ENCODE measurements around the gene RASD1.
A peak's percentile ranks its signal among the peaks of the same experiment; 100 is the strongest.

Gene RASD1, protein sequence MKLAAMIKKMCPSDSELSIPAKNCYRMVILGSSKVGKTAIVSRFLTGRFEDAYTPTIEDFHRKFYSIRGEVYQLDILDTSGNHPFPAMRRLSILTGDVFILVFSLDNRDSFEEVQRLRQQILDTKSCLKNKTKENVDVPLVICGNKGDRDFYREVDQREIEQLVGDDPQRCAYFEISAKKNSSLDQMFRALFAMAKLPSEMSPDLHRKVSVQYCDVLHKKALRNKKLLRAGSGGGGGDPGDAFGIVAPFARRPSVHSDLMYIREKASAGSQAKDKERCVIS

DNA sequence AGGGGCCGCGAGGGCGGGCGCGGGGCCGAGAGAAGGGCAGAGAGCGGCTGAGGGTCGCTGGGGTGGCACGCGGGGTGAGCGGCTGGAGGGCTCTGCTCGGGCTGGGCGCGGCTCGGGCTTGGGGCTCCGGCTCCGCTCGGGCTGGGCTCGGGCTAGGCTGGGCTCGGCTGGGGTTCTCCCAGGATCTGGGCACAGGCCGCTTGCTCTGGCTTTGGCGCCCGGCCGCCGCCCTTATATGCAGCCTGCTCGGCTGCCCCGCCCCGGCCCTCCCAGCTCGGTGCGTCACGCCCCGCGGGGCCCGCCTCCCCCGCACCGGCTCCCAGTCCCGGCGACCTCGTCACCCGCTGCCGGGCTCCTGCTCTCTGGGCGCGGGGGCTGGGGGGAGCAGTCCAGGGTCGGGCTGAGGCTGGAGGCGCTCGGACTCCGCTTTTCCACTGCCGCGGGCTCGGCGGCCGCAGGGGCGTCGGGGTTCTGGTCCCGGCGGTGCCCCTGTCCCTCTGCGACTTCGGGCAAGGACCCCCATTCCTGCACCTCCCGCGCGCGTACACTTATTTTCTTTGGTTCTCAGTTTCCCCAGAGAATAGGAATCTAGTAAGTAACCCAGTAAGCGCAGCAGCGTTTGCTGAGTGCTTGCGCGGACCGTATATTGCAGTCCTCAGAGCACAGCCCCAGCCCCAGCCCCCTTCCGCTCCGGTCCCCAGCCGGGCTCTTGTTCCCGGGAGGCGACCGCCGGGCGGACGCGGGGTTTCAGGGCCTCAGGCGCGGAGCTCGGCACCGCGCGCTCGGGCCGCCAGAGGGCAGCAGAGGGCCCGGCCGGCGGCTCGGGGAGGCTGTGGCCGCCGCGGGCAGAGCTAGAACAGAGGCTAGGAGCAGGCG is at the start of gene RASD1:
Gene RASD1, minus strand, starts transcription at position 207 of the 876 bp plus-strand sequence. CDS start 214 bp downstream, outside the sequence.
- DNase-seq (ENCODE audit: low read depth in 2 of 2) = peak; percentile 74 to 78

DNA sequence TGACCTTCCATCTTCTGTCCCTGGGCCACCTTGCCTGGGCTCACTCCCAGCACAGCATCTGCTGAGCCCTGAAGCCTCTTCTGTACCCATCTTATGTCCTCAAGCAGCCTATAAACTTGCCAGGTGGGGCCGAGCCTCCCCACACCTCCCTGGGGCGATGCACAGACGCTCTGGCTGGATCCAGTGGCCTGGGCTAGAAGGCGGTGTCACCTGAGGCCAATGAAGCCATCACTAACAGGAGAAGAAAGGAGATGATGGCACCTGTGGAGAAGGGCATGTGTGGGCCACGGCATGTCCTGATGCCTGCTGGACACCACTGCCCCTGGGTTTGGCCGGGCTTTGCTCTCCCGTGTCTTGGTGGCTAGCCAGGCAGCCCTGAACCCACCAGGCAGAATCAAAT is 49.8 kb upstream of the RASD1 start:
- no peak for DNase-seq (ENCODE audit: low read depth in 2 of 2)

DNA sequence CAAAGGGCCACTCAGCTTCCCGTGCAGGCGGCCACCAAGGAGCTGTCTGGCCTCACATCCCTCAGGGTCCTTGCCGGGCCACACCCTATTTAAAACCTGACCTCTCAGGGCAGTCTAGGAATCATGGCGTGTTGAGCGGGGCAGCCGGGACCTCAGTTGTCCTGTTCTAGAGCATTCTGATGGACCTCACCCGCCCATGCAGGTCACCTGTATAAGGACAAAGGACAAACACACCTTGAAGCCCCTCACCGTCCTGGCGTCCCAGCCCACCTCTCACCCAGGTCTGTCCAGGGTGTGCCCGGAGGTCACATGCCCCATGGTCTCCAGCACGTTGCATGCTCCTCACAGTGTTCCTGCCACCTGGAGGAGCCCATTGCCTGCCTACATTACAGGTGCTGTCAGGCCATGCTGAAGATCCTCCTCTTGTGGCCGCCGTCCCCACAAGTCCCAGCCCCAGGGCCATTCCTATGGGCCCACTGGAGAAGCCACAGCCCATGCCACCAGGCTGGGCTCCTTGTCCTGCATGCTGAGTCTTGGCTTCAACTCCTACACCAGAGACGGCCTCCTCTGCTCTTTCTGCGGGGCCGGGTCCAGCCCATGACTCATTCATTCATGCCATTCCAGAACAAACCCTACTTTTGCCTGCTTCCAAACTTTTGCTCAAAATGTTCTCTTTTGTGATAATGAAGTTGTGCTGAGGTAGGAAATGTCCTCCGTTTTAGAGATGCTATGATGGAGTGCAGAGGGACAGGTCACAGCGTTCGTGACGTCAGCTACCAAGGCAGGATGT is 49.0 kb upstream of the RASD1 start:
- DNase-seq (ENCODE audit: low read depth in 2 of 2) = no peak

DNA sequence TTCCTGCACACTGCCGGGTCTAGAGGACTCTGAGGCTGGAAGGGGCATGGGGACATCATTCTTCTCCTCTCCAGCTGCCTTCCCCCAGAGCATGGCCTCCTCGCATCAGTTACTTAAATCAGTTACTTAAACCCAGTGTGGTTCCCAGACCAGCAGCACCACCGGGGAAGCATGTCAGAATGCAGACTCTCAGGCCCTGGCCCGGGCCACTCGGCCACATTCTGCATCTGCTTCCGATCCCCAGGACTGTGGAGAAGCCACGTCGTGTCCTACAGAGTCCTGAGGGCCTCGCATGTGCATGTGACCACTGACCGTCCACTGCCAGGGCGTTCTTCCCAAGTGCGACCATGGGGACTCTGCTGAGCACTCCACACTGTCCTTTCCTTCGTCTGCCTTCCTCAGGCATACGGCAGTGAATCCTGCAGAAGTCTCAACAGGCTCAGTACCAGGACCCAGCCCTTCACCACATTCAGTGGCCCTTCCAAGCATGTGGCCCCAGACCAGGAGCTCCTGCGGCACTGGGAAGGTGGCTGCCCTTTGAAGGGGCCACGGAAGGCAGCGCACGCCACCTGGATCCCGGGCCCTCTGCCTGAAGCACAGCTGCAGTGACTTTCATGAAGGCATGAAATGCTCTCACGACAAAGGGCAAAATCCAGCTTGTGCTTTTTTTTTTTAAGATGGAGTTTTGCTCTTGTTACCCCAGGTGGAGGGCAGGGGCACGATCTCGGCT is 46.9 kb upstream of the RASD1 start:
- DNase-seq (ENCODE audit: low read depth in 2 of 2) = no peak

DNA sequence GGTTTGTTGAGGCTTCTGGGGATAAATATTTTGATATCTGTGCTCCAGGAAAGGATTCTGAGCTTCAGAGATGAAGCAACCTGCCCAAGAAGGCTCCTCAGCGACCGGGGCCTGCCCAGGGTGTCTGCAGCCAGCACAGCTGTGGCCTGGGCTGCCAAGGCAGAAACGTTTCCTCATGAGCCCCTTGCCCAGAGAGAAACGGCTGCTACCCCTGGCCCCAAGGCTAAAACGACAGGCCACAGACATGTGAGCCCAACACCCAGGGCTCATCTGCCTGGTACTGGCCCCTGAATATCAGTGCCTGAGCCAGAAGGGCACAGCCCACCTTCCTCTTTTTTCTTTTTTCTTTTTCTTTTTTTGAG is 45.4 kb upstream of the RASD1 start:
- no peak for DNase-seq (ENCODE audit: low read depth in 2 of 2)

DNA sequence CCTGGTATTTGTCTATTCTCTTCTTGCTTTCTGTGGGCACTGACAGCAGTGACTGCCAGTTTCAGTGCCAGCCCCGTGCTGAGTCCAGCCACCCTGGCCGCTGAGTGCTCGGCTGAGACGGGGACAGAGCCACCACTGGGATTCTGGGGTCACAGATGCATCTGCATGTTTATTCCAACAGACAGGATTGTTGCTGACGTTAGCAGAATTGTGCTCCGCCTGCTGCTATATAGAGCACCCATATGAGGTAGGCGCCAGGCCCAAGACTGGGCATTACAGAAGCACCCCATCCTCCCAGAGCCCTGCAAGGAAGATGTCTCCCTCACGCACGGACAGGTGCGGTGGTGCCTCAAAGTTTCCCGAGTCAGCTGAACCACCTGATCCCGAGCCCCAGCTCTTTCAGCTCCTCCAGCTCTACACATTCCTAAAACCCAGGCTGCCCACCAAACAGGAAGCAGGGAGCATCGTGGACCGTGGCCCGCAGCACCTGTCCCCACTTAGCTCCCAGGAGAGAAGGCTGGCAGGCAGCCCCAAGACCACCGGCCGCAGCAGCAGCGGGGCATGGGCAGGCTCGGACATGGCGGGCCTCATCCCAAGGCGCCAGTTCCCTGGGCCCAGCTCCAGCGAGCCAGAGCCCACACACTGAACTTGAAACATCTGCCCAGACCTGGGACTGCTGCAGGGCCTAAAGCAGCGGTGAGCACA is 44.9 kb upstream of the RASD1 start:
- no peak for DNase-seq (ENCODE audit: low read depth in 2 of 2)

DNA sequence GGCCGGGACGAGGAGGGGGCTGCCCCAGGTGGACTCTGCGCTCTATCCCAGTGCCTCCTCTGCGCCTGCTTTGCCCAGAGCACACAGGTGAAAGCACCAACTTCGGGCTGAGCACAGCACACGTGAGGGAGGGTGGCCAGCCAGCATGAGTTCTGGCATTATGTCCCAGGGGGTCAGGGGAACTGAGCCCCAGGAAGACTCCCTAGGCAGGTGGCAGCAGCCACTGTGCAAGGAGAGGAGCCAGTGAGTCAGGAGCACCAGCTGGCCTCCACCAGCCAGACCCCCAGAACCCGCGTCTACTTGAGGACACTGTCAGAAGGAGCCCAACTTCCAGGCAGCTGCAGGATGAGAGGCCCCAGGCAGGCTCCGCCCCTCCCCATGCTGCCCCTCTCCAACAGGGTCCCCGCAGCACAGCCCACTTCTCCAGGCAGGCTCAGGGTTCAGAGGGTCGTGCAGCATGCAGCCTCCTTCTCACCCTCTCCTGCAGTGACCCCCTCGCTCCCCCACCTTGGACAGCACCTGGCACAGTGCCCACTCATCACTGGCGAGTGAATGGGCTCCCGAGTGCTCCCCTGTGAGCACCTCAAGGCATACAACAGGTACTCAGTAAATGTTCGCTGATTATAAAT is 44.2 kb upstream of the RASD1 start:
- DNase-seq (ENCODE audit: low read depth in 2 of 2) = no peak

DNA sequence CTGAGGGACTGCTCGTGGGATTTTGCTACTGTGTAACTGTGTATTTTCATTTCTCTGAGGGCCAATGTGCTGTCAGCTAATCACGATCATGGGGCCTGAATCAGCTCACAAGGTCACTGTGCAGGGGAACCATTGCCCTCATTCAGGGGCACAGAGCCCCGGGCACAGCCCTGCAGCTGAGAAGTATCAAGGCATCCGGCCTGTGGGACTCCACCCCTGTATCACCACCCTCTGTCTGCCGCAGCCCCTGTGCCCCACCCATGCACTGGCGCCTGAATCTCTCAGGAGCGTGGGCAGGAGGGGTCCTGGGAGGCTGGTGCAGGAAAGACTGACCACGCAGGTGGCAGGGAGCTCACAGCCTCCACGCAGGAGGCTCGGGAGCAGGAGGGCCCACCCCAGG is 43.4 kb upstream of the RASD1 start:
- DNase-seq (ENCODE audit: low read depth in 2 of 2) = no peak

DNA sequence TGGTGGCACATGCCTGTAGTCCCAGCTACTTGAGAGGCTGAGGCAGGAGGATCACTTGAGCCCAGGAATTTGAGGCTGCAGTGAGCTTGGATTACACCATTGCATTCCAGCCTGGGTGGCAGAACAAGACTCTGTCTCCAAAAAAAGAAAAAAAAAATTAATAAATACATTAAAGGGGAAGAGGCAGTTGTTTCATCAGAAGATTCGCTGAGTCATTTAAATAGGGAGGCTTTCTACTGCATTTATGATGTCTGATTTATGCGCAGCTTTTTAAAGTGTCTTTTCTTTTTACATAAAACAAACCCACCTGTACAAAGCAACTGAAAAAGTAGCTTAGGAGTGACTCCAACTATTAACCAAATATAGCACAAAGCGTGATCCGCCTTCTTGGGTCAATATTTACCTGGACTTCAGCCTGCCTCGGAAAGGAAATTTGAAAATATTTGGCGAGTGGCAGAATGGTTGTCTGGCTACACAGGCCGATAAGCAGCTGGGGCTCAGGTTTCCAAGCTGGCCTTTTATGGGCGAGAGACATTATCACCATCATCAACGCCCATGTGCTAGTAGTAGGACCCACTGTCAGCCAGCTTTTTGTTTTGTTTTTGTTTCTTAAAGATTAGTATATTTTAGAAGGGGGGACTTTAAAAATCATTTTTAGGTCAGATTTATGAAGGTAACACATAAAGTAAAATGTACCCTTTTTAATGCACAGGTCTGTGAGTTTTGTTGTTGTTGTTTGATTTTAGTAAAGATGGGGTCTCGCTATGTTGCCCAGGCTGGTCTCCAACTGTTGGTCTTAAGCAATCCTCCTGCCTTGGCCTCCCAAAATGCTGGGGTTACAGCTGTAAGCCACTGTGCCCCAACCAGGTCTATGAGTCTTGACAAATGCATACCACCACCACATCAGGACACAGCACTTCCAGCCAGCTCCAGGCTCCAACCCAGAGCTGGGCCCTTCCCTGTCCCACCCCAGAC is 42.5 kb upstream of the RASD1 start:
- DNase-seq (ENCODE audit: low read depth in 2 of 2) = no peak

DNA sequence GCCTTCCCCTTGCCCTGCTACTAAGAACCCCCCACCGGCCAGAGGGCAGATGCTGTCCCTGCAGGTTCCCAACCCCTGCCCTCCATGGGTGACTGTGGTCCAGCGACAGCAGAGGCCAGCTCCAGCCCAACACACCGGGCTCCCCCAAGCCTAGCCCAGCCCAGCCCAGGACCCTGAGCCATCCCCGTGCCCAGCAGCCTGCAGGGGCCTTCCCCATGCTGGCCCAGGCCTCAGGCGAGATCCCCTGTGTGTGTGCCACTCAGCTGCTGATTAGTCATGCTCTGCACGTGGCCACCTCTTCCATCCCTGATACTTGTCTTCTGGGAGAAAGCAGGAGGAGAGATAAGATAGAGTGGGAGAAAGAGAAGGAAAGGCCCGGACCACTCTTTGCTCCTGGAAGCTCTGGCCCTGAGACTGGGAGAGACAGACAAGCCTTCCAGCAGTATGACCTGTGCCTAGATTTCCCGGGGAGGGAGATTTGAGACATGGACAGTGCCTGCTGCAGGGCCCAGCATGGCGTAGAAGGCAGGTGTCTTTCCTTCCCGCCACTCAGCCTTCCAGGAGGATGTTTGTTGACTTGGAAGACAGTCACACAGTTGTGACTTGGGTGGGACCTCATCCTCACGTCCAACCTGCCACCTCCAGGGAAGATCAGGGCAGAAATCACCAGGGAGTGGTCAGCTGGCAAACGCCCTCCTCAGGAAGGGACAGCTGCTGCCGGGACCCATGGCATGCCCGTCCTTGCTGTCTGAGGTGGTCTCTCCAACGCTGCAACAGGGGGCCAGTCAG is 41.3 kb upstream of the RASD1 start:
- DNase-seq (ENCODE audit: low read depth in 2 of 2) = no peak

DNA sequence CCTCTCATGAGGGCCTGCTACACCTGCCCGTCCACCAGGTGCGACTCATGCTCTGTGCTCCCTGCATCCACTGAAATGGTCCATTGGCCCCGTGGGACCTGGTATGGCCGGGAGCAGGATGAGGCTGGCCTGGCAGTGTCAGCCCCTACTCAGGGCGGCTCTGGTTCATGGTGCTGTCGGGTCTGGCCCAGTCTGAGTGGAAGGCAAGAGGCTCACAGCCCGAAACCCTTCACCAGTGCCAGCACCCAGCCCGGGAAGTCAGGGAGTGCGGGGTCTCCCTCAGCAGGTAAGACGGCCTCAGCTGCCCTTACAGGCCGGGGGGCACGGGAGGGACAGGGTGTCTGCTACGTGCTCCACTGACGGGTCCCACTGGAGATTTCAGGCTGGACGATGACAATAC is 40.5 kb upstream of the RASD1 start:
- no peak for DNase-seq (ENCODE audit: low read depth in 2 of 2)

DNA sequence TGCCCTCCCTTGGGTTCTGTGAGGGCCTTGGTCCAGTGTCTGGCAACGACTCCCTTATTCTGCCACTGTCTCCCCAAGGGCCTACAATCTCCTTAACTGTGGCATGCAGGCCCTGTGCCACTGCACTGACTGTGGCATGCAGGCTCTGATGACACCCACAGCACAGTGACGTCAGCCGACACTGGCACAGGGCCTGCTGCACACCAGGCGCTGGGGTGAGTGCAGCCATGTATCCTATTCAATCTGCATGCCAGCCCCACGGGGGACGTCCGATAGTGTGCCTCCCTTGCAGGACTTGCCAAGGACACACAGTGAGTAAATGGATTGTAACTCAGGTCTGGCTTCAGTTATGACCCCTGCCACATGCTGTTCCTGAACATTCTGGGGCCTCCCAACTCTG is 39.8 kb upstream of the RASD1 start:
- no peak for DNase-seq (ENCODE audit: low read depth in 2 of 2)

DNA sequence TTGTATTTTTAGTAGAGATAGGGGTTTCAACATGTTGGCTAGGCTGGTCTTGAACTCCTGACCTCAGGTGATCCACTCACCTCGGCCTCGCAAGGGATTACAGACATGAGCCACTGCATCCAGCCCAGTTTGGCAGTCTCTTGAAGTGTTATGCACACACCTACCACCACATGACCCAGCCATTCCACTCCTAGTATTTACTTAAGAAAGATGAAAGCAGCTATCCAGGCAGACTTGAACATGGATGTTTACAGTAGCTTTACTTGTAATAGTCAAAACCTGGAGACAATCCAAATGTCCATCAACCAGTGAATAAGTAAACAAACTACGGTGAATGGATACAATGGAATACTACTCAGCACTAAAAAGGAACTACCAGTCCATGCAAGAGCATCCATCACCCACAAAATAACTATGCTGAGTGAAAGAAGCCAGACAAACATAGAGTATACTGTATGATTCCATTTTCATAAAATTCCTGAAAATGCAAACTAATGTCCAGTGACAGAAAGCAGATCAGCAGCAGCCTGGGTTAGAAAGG is 37.8 kb upstream of the RASD1 start:
- no peak for DNase-seq (ENCODE audit: low read depth in 2 of 2)

DNA sequence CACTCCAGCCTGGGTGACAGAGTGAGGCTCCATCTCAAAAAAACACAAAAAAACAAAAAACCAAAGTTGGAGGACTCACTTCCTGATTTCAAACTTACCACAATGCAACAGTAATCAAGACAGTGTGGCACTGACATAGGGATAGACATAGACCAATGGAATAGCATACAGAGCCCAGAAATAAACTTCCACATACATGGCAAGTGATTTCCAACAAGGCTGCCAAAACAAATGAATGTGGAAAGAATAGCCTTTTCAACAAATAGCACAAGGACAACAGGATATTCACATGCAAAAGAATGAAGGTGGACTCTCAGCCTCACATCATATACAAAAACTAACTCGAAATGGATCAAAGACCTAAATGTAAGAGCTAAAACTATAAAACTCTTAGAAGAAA is 36.8 kb upstream of the RASD1 start:
- no peak for DNase-seq (ENCODE audit: low read depth in 2 of 2)

DNA sequence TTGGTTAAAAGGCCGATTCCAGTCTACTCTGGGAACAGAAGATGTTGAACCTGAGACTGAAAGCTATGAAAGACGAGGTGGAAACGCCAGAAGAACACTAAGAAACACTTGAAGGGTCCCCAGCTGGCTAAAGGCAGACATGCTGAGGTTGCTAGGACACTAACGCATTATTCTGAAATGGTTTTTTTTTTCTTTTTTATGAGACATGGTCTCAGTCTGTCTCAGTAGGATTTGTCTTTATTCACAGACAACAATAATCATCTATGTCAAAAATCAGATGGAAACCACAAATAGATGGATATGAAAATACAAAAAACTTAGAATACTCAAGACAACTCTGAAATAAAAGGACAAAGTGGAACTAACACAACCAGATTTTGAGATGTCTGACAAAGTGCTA is 35.0 kb upstream of the RASD1 start:
- no peak for DNase-seq (ENCODE audit: low read depth in 2 of 2)

DNA sequence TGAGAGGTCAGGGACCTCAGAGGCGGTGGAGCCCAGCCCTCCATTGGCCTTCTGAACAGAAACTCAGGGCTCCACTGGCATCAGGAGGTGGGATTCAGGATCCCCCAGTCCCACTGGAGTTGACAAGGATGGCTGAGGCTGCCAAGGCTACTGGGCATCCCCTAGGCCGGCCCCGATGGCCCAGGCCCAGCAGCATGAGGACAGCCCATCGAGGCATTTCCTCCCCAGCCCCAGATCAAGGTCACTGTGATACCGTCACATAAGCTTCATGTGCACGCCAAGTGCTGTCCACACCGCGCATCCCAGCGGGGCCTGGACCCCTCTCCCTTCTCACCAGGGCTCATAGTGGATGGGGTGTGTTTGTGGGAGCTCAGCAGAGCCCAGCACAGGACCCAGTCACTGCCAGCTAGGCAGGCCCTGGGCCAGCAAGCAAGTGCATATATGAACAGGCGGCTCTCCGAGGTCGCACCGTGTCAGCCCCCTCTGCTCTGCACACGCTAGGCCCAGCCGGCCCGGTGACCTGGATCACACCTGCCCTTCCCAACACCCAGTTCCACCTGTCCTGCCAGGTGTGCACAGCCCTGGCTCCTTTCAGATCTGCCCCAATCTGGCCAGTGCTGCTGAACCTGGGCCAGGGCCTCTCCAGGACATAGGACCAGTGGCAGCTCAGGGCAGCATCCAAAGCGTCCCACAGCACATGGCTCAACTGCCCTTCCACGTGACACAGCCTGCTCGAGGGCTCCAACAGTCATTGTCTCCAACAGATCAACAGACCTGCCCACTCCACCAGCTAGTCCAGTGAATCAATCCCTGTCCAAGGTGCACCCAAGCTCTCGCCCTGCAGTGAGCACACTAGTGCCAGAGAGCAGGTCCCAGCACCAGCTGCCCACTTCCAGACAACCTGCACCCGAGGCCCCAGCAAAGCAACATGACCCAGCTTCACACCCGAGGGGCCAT is 32.8 kb upstream of the RASD1 start:
- no peak for DNase-seq (ENCODE audit: low read depth in 2 of 2)

DNA sequence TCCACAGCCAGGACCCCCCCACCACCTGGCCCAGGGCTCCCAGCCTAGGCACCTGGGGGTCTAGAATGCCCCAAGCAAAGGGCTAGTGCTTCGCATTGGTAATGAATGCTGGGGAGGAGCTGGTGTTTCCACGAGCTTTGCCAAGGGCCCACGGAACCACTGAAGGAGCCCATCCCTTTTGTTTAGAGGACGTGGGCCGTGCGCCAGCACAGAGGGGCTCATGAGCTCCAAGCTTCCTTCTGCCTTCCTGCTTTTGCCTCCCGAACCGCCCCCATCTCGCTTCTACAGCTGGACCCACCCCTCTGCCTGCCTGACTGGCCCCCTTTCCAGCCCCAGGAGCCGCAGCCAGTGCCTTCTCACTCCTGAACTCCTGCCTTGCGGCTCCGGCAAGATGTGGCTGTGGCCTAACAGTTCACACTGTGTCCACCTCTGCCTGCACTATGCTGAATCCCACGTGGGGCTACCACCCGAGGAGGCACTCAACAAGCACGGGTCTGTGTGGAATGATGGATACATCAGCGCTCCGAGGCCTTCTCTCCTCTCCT is 31.8 kb upstream of the RASD1 start:
- DNase-seq (ENCODE audit: low read depth in 2 of 2) = no peak

All from stimulated activated CD8-positive, alpha-beta memory T cell treated with anti-CD3 and anti-CD28 coated beads, Interleukin-15, amount 100 ng/mL, for 48 hours (primary cell).